Neuron (in vitro differentiated cells): Measurements from ENCODE around the gene HEPHL1.

Source experiments
- H2AFZ ChIP-seq: one replicate; pipeline ENCODE4 v1.6.1; 2013; ENCODE audit warnings: low read depth, mild to moderate bottlenecking, inconsistent platforms, low read length, moderate library complexity
- H3K27me3 ChIP-seq: one replicate; pipeline ENCODE4 v1.6.1; 2013; ENCODE audit warnings: low read length; ENCODE audit not compliant: insufficient read depth
- H3K36me3 ChIP-seq: one replicate; pipeline ENCODE4 v1.6.1; 2013; ENCODE audit warnings: low read length; ENCODE audit not compliant: insufficient read depth
- H3K4me1 ChIP-seq: one replicate; pipeline ENCODE4 v1.6.1; 2013; ENCODE audit warnings: low read length; ENCODE audit not compliant: insufficient read depth
- H3K4me3 ChIP-seq: 2 replicates; pipeline ENCODE4 v1.5.1; 2013; ENCODE audit warnings: mild to moderate bottlenecking, low read length, moderate library complexity
- H3K9me3 ChIP-seq: one replicate; pipeline ENCODE4 v1.6.1; 2013; ENCODE audit warnings: low read length

The HEPHL1 gene

GRCh38 chr11:94068764-94069163 is 47.6 kb downstream of the HEPHL1 start:
- Histone ChIP-seq H3K36me3 (no peaks in the 10 kb centered on the region), H3K4me1 (no peaks in the 10 kb centered on the region), H3K27me3 (no peaks in the 10 kb centered on the region), H2AFZ (no peak overlapping the region), H3K4me3 (no peak overlapping the region), H3K9me3 (no peaks in the 10 kb centered on the region)

GRCh38 chr11:94077552-94078293 is 56.6 kb downstream of the HEPHL1 start:
- H3K4me1 ChIP-seq: no peaks in the 10 kb centered on the region
- no peak overlapping the region for H3K4me3 ChIP-seq
- H3K9me3 ChIP-seq: no peaks in the 10 kb centered on the region
- no peaks in the 10 kb centered on the region for H3K36me3 ChIP-seq
- no peaks in the 10 kb centered on the region for H3K27me3 ChIP-seq
- no peak overlapping the region for H2AFZ ChIP-seq

GRCh38 chr11:94084164-94084563 is 63.0 kb downstream of the HEPHL1 start:
- no peaks in the 10 kb centered on the region for H3K4me1 ChIP-seq
- no peaks in the 10 kb centered on the region for H3K9me3 ChIP-seq
- H3K36me3 ChIP-seq: no peaks in the 10 kb centered on the region
- H3K27me3 ChIP-seq: no peaks in the 10 kb centered on the region
- H3K4me3 ChIP-seq: no peak overlapping the region
- no peak overlapping the region for H2AFZ ChIP-seq

GRCh38 chr11:94088906-94089305 is 67.8 kb downstream of the HEPHL1 start:
- Histone ChIP-seq H3K4me1 (no peaks in the 10 kb centered on the region), H3K4me3 (no peak overlapping the region), H3K9me3 (no peaks in the 10 kb centered on the region), H3K27me3 (no peaks in the 10 kb centered on the region), H3K36me3 (no peaks in the 10 kb centered on the region), H2AFZ (no peak overlapping the region)

- Histone ChIP-seq H2AFZ (no peak overlapping the region), H3K27me3 (no peaks in the 10 kb centered on the region), H3K9me3 (no peaks in the 10 kb centered on the region), H3K4me3 (no peak overlapping the region), H3K36me3 (no peaks in the 10 kb centered on the region), H3K4me1 (no peaks in the 10 kb centered on the region)
Observed at GRCh38 chr11:94089341-94089740, 68.2 kb downstream of the HEPHL1 start.

- no peaks in the 10 kb centered on the region for H3K4me1 ChIP-seq
- no peaks in the 10 kb centered on the region for H3K27me3 ChIP-seq
- H2AFZ ChIP-seq: no peak overlapping the region
- H3K36me3 ChIP-seq: no peaks in the 10 kb centered on the region
- no peak overlapping the region for H3K4me3 ChIP-seq
- no peaks in the 10 kb centered on the region for H3K9me3 ChIP-seq
Observed at GRCh38 chr11:94090401-94090800, 69.2 kb downstream of the HEPHL1 start.

GRCh38 chr11:94091091-94091490 is 69.9 kb downstream of the HEPHL1 start:
- no peak overlapping the region for H3K4me3 ChIP-seq
- H3K4me1 ChIP-seq: no peaks in the 10 kb centered on the region
- no peaks in the 10 kb centered on the region for H3K27me3 ChIP-seq
- H3K36me3 ChIP-seq: no peaks in the 10 kb centered on the region
- H2AFZ ChIP-seq: no peak overlapping the region
- H3K9me3 ChIP-seq: no peaks in the 10 kb centered on the region

GRCh38 chr11:94100253-94100652 is 79.1 kb downstream of the HEPHL1 start:
- Histone ChIP-seq H3K27me3 (no peaks in the 10 kb centered on the region), H2AFZ (no peak overlapping the region)

GRCh38 chr11:94103471-94103870 is 82.3 kb downstream of the HEPHL1 start:
- Histone ChIP-seq H3K9me3 (peaks cover 2% of the 10 kb centered on the region), H3K27me3 (no peaks in the 10 kb centered on the region), H3K36me3 (no peaks in the 10 kb centered on the region), H2AFZ (no peak overlapping the region), H3K4me3 (no peak overlapping the region), H3K4me1 (no peaks in the 10 kb centered on the region)

More at GRCh38 chr11:94100253-94100652, 79.1 kb downstream of the HEPHL1 start:
- Histone ChIP-seq H3K4me1 (no peaks in the 10 kb centered on the region), H3K36me3 (no peaks in the 10 kb centered on the region), H3K9me3 (peaks cover 2% of the 10 kb centered on the region), H3K4me3 (no peak overlapping the region)

- no peak overlapping the region for H3K4me3 ChIP-seq
- H2AFZ ChIP-seq: no peak overlapping the region
- no peaks in the 10 kb centered on the region for H3K4me1 ChIP-seq
- no peaks in the 10 kb centered on the region for H3K36me3 ChIP-seq
- peaks cover 2% of the 10 kb centered on the region for H3K9me3 ChIP-seq
- H3K27me3 ChIP-seq: no peaks in the 10 kb centered on the region
Observed at GRCh38 chr11:94104734-94105133, 83.6 kb downstream of the HEPHL1 start.

- Histone ChIP-seq H3K36me3 (no peaks in the 10 kb centered on the region), H2AFZ (no peak overlapping the region), H3K4me1 (peaks cover 2% of the 10 kb centered on the region), H3K9me3 (no peaks in the 10 kb centered on the region), H3K27me3 (no peaks in the 10 kb centered on the region), H3K4me3 (no peak overlapping the region)
Observed at GRCh38 chr11:94106716-94107115, 85.6 kb downstream of the HEPHL1 start.

- Histone ChIP-seq H3K9me3 (no peaks in the 10 kb centered on the region), H3K27me3 (no peaks in the 10 kb centered on the region)
Observed at GRCh38 chr11:94107363-94107762, 86.2 kb downstream of the HEPHL1 start.

GRCh38 chr11:94111241-94111640 is 90.1 kb downstream of the HEPHL1 start:
- Histone ChIP-seq H3K4me3 (no peak overlapping the region), H2AFZ (no peak overlapping the region), H3K4me1 (peaks cover 14% of the 10 kb centered on the region), H3K36me3 (no peaks in the 10 kb centered on the region), H3K27me3 (no peaks in the 10 kb centered on the region), H3K9me3 (no peaks in the 10 kb centered on the region)

More at GRCh38 chr11:94107363-94107762, 86.2 kb downstream of the HEPHL1 start:
- no peaks in the 10 kb centered on the region for H3K36me3 ChIP-seq
- H2AFZ ChIP-seq: no peak overlapping the region
- H3K4me3 ChIP-seq: no peak overlapping the region
- peaks cover 7% of the 10 kb centered on the region for H3K4me1 ChIP-seq

GRCh38 chr11:94111660-94112059 is 90.5 kb downstream of the HEPHL1 start:
- H3K9me3 ChIP-seq: no peaks in the 10 kb centered on the region
- no peak overlapping the region for H3K4me3 ChIP-seq
- no peak overlapping the region for H2AFZ ChIP-seq

More at GRCh38 chr11:94111660-94112059, 90.5 kb downstream of the HEPHL1 start:
- Histone ChIP-seq H3K4me1 (peaks cover 14% of the 10 kb centered on the region), H3K27me3 (no peaks in the 10 kb centered on the region), H3K36me3 (no peaks in the 10 kb centered on the region)
